DND-41 (cell line): ENCODE results near the gene ME3.

Experiments used
- ATAC-seq: fragments of 200-7000 bp; cut with Tn5 transposase; 3 replicates; pipeline ENCODE4 v1.9.1; 2021; ENCODE audit warnings: low read depth; ENCODE audit not compliant: insufficient read depth
- DNase-seq: peaks from one replicate; pipeline ENCODE4 v3.0.0-alpha.2; 2020
- H2AFZ ChIP-seq: 2 replicates; pipeline ENCODE4 v1.6.0; 2012; ENCODE audit warnings: low read depth, low read length
- H3K27ac ChIP-seq: 2 replicates; pipeline ENCODE4 v1.5.1; 2012; ENCODE audit warnings: low read length, inconsistent platforms
- H3K27me3 ChIP-seq: fragments of 200-600 bp; sonication (generic); 2 replicates; pipeline ENCODE4 v1.6.0; 2012; ENCODE audit warnings: low read length, mild to moderate bottlenecking, inconsistent platforms; ENCODE audit not compliant: insufficient read depth, poor library complexity
- H3K36me3 ChIP-seq: 2 replicates; pipeline ENCODE4 v1.5.1; 2012; ENCODE audit warnings: low read length, inconsistent platforms; ENCODE audit not compliant: insufficient read depth
- H3K4me1 ChIP-seq: 2 replicates; pipeline ENCODE4 v1.5.1; 2012; ENCODE audit warnings: mild to moderate bottlenecking, low read length; ENCODE audit not compliant: insufficient read depth
- H3K4me2 ChIP-seq: 2 replicates; pipeline ENCODE4 v1.6.0; 2012; ENCODE audit warnings: mild to moderate bottlenecking, moderate library complexity, low read length, inconsistent platforms; ENCODE audit not compliant: insufficient read depth
- H3K4me3 ChIP-seq, 2 experiments: fragments of 200-600 bp in 1 of 2; shearing (Covaris generic) in 1 of 2; 2 replicates each; pipeline ENCODE4 v1.5.1; 2012 to 2016; ENCODE audit warnings: inconsistent platforms in 2 of 2, low read length in 2 of 2, mild to moderate bottlenecking in 2 of 2, low read depth in 1 of 2, moderate library complexity in 1 of 2
- H3K79me2 ChIP-seq: 2 replicates; pipeline ENCODE4 v1.6.0; 2012; ENCODE audit warnings: low read length, inconsistent platforms; ENCODE audit not compliant: insufficient read depth
- H3K9ac ChIP-seq: 2 replicates; pipeline ENCODE4 v1.6.0; 2012; ENCODE audit warnings: low read depth, mild to moderate bottlenecking, inconsistent platforms, low read length, moderate library complexity
- H3K9me3 ChIP-seq: 2 replicates; pipeline ENCODE4 v1.5.1; 2012; ENCODE audit warnings: low read length, moderate library complexity, mild to moderate bottlenecking, inconsistent platforms; ENCODE audit not compliant: insufficient read depth, severe bottlenecking
- H4K20me1 ChIP-seq: 2 replicates; pipeline ENCODE4 v1.6.0; 2012; ENCODE audit warnings: low read length; ENCODE audit not compliant: insufficient read depth
- EZH2 ChIP-seq: IDR thresholded peaks from 3 replicates; pipeline ENCODE4 v1.6.1; 2012; ENCODE audit warnings: borderline replicate concordance, low read depth, mild to moderate bottlenecking, moderate library complexity, low read length, inconsistent platforms; ENCODE audit not compliant: severe bottlenecking
- TF ChIP-seq, protein P1 (sequence below): IDR thresholded peaks from 2 replicates; pipeline ENCODE4 v1.5.1; 2012; ENCODE audit warnings: borderline replicate concordance, low read length, moderate library complexity, mild to moderate bottlenecking; ENCODE audit not compliant: poor library complexity, severe bottlenecking; ENCODE audit errors: extremely low read depth

Gene ME3

DNA sequence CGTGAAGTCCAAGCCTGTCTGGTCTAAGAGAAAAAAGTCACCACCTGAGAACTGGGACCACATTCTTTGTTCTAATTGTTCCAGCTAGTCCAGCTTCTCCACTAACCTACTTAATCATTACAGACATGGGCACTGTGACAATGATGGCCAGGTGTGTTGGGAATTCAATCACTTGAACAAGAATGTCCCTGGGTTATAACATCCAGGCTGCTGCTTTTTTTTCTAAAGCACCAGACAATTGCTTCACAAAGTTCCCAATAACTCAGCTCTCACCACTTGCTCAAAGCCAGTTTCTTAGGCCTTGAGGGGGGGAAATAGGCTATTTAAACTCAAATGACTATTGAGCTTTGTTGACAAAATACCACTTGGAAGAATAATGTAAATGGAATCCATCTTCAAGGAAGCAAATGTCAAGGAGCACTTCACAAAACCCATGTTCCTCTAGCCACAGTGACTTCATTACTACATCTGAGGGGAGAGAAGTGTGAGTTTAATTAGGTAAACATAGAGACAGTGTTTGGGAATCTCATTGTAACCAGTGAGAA is 80.3 kb downstream of the ME3 start:
- TF ChIP-seq EZH2 = no peak
- TF ChIP-seq, protein P1, sequence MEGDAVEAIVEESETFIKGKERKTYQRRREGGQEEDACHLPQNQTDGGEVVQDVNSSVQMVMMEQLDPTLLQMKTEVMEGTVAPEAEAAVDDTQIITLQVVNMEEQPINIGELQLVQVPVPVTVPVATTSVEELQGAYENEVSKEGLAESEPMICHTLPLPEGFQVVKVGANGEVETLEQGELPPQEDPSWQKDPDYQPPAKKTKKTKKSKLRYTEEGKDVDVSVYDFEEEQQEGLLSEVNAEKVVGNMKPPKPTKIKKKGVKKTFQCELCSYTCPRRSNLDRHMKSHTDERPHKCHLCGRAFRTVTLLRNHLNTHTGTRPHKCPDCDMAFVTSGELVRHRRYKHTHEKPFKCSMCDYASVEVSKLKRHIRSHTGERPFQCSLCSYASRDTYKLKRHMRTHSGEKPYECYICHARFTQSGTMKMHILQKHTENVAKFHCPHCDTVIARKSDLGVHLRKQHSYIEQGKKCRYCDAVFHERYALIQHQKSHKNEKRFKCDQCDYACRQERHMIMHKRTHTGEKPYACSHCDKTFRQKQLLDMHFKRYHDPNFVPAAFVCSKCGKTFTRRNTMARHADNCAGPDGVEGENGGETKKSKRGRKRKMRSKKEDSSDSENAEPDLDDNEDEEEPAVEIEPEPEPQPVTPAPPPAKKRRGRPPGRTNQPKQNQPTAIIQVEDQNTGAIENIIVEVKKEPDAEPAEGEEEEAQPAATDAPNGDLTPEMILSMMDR = no peak
- Histone ChIP-seq H3K4me2 (no peak overlapping the region), H3K27me3 (no peaks in the 10 kb centered on the region), H3K9me3 (no peaks in the 10 kb centered on the region), H3K4me3 (no peak overlapping the region), H3K36me3 (no peaks in the 10 kb centered on the region), H3K27ac (no peak overlapping the region), H2AFZ (no peak overlapping the region), H4K20me1 (no peaks in the 10 kb centered on the region), H3K9ac (no peak overlapping the region), H3K4me1 (peaks cover 7% of the 10 kb centered on the region), H3K79me2 (no peaks in the 10 kb centered on the region)
- ATAC-seq (no peak), DNase-seq (no peak)

DNA sequence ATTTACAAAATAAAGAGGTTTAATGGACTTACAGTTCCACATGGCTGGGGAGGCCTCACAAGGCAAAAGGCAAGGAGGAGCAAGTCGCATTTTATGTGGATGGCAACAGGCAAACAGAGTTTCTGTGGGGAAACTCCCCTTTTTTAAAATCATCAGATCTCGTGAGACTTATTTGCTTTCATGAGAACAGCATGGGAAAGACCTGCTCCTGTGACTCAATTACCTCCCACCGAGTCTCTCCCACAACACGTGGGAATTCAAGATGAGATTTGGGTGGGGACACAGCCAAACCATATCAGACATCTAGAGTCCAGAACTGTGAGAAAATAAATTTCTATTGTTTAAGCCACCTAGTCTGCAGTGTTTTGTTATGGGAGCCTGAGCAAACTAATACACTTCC is 80.8 kb downstream of the ME3 start:
- Histone ChIP-seq H3K27ac (no peak overlapping the region), H4K20me1 (no peaks in the 10 kb centered on the region), H3K4me1 (peaks cover 7% of the 10 kb centered on the region), H3K27me3 (no peaks in the 10 kb centered on the region), H3K9me3 (no peaks in the 10 kb centered on the region), H3K79me2 (no peaks in the 10 kb centered on the region), H3K9ac (no peak overlapping the region), H3K4me3 (no peak overlapping the region), H3K4me2 (no peak overlapping the region), H3K36me3 (no peaks in the 10 kb centered on the region), H2AFZ (no peak overlapping the region)
- DNase-seq (no peak), ATAC-seq (no peak)
- TF ChIP-seq, protein P1 = no peak
- TF ChIP-seq EZH2 = no peak

DNA sequence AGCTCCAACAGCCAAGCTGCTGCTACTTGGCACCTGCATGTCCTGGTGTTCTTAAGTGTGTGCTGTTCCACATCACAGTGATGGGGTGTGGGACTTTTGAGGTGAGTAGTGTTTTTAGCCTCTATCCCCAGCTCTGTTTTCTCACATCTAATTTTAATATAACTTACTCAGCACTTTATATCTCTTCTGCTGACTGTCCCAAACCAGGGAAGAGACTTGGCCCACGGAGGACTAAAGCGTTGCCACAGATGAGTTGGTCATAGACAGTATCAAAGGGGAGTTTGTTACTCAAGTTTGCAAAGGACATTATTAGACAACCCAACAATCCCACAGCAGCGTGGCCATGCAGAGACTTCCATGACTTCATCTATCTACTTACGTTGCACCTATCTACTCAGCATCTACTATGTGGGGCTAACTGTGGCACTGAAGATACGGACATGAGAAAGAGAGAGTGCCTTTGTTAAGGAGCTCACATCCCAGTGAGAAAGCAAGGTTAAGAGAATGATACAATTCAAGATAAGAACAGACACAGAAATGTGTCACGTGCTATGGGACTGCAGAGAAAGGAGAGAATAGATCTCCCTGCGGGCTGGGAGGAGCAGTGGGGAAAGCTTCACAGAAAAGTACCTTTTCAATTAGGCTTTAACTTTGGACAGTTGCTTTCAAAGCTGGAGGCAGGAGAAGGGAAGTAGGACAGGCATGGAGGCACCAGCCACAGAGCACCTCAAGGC is 82.4 kb downstream of the ME3 start:
- no peak overlapping the region for H2AFZ ChIP-seq
- no peaks in the 10 kb centered on the region for H3K27me3 ChIP-seq
- no peak overlapping the region for H3K9ac ChIP-seq
- no peaks in the 10 kb centered on the region for H3K79me2 ChIP-seq
- no peaks in the 10 kb centered on the region for H4K20me1 ChIP-seq
- DNase-seq (no peak), ATAC-seq (no peak)
- peaks cover 7% of the 10 kb centered on the region for H3K4me1 ChIP-seq
- no peak overlapping the region for H3K4me2 ChIP-seq
- H3K4me3 ChIP-seq = no peak overlapping the region
- TF ChIP-seq, protein P1 = no peak
- TF ChIP-seq EZH2 = no peak
- no peak overlapping the region for H3K27ac ChIP-seq
- no peaks in the 10 kb centered on the region for H3K9me3 ChIP-seq
- no peaks in the 10 kb centered on the region for H3K36me3 ChIP-seq
